GM21423 (cell line): ENCODE measurements around the gene S100A5.
"Not testable (repeated sequence)": the region's sequence is repeated elsewhere in the genome, so short reads cannot be mapped to it uniquely, and the experiment has no call there.

Source experiments
- ATAC-seq: cut with Tn5 transposase; IDR thresholded peaks from one replicate; pipeline ENCODE4 v1.9.1; 2021; ENCODE audit warnings: mild to moderate bottlenecking, moderate library complexity; ENCODE audit not compliant: unreplicated experiment

Gene S100A5

GRCh38 chr1:153535242-153536011 lies 5.3 kb downstream of the S100A5 start, which contains the start of gene S100A6:
Gene S100A6 (minus strand): TSS chr1:153535991. CDS start chr1:153535339, 652 bp downstream.
- ATAC-seq, result no peak

GRCh38 chr1:153534925-153535241 lies 5.9 kb downstream of the S100A5 start:
- ATAC-seq, result no peak

GRCh38 chr1:153534226-153534924 lies 6.4 kb downstream of the S100A5 start:
- ATAC-seq, result no peak

GRCh38 chr1:153533689-153534201 lies 7.0 kb downstream of the S100A5 start:
- ATAC-seq, result no peak

- no peak for ATAC-seq
Measured at GRCh38 chr1:153532769-153533599, 7.8 kb downstream of the S100A5 start.

GRCh38 chr1:153532181-153532580 lies 8.6 kb downstream of the S100A5 start:
- no peak for ATAC-seq

- ATAC-seq, result no peak
Measured at GRCh38 chr1:153531638-153532037, 9.1 kb downstream of the S100A5 start.

- no peak for ATAC-seq
Measured at GRCh38 chr1:153527683-153528040, 13.1 kb downstream of the S100A5 start.

- no peak for ATAC-seq
Measured at GRCh38 chr1:153527023-153527682, 13.6 kb downstream of the S100A5 start.

GRCh38 chr1:153526132-153526543 lies 14.6 kb downstream of the S100A5 start:
- no peak for ATAC-seq

GRCh38 chr1:153525088-153525728 lies 15.5 kb downstream of the S100A5 start:
- no peak for ATAC-seq

- not testable (repeated sequence) for ATAC-seq
Measured at GRCh38 chr1:153522353-153523048, 18.2 kb downstream of the S100A5 start.

- ATAC-seq, result not testable (repeated sequence)
Measured at GRCh38 chr1:153521808-153522207, 18.9 kb downstream of the S100A5 start.

GRCh38 chr1:153520818-153521476 lies 19.8 kb downstream of the S100A5 start:
- no peak for ATAC-seq

GRCh38 chr1:153520137-153520691 lies 20.5 kb downstream of the S100A5 start:
- ATAC-seq, result not testable (repeated sequence)

GRCh38 chr1:153519242-153519641 lies 21.5 kb downstream of the S100A5 start:
- no peak for ATAC-seq

GRCh38 chr1:153515504-153516394 lies 25.0 kb downstream of the S100A5 start:
- ATAC-seq, result no peak

GRCh38 chr1:153513666-153514065 lies 27.1 kb downstream of the S100A5 start:
- no peak for ATAC-seq
